SK-N-SH treated with all-trans-retinoic acid at 6 μM for 48 hours (cell line): ENCODE results near the gene BMP6.

Experiments
- BACH2 ChIP-seq: fragments of 250-450 bp; sonication (Bioruptor Pico); IDR thresholded peaks from 2 replicates; pipeline ENCODE4 v1.9.0; 2021; ENCODE audit warnings: mild to moderate bottlenecking, borderline replicate concordance
- GLIS3 ChIP-seq: fragments of 250-450 bp; sonication (Bioruptor Pico); IDR thresholded peaks from 2 replicates; pipeline ENCODE4 v1.5.0; 2020; ENCODE audit warnings: mild to moderate bottlenecking, moderate library complexity
- PATZ1 ChIP-seq: fragments of 250-450 bp; sonication (Bioruptor Pico); IDR thresholded peaks from 2 replicates; pipeline ENCODE4 v1.8.0; 2020; ENCODE audit warnings: mild to moderate bottlenecking, moderate library complexity, borderline replicate concordance
- POU6F1 ChIP-seq: fragments of 250-450 bp; sonication (Bioruptor Pico); IDR thresholded peaks from 2 replicates; pipeline ENCODE4 v1.8.0; 2021; ENCODE audit warnings: low read depth, mild to moderate bottlenecking, moderate library complexity, borderline replicate concordance
- PPARA ChIP-seq: fragments of 250-450 bp; sonication (Bioruptor Pico); IDR thresholded peaks from 2 replicates; pipeline ENCODE4 v1.5.0; 2020; ENCODE audit warnings: mild to moderate bottlenecking, borderline replicate concordance
- RARB ChIP-seq: fragments of 250-450 bp; sonication (Bioruptor Pico); IDR thresholded peaks from 2 replicates; pipeline ENCODE4 v1.8.0; 2021; ENCODE audit warnings: mild to moderate bottlenecking, moderate library complexity
- SNAI2 ChIP-seq: fragments of 250-450 bp; sonication (Bioruptor Pico); IDR thresholded peaks from 2 replicates; pipeline ENCODE4 v1.5.0; 2020; ENCODE audit warnings: mild to moderate bottlenecking, moderate library complexity
- TOX ChIP-seq: fragments of 250-450 bp; sonication (Bioruptor Pico); IDR thresholded peaks from 2 replicates; pipeline ENCODE4 v1.8.0; 2021; ENCODE audit warnings: mild to moderate bottlenecking, moderate library complexity, borderline replicate concordance
- ZNF565 ChIP-seq: fragments of 450-650 bp; formaldehyde crosslinking; conservative IDR thresholded peaks from 2 replicates; pipeline ENCODE4 v1.5.0; 2020; ENCODE audit warnings: low read depth, mild to moderate bottlenecking, moderate library complexity
- ZNF70 ChIP-seq: fragments of 450-650 bp; formaldehyde crosslinking; IDR thresholded peaks from 2 replicates; pipeline ENCODE4 v1.5.0; 2020; ENCODE audit warnings: mild to moderate bottlenecking, moderate library complexity

- no peak for TF ChIP-seq ZNF565 (CRISPR knock-in tag)
- TF ChIP-seq TOX (CRISPR knock-in tag), result no peak
- no peak for TF ChIP-seq PATZ1 (CRISPR knock-in tag)
- TF ChIP-seq ZNF70, result no peak
- TF ChIP-seq POU6F1 (CRISPR knock-in tag), result no peak
- TF ChIP-seq BACH2 (CRISPR knock-in tag), result no peak
- no peak for TF ChIP-seq PPARA
- TF ChIP-seq SNAI2, result no peak
- no peak for TF ChIP-seq RARB (CRISPR knock-in tag)
- no peak for TF ChIP-seq GLIS3 (CRISPR knock-in tag)
Observed at GRCh38 chr6:7851780-7852179, 125.9 kb downstream of the BMP6 start.
